Endodermal cell (in vitro differentiated cells): ENCODE results near the gene GUCA1A. TPM values are rescaled to one million over a fixed set of nuclear protein-coding genes. Genes with fewer than 3 reads are reported as not detected.

Experiments
- DNase-seq: peaks from one replicate; pipeline ENCODE4 v3.0.0-alpha.2; 2017
- H3K27ac ChIP-seq: 2 replicates; pipeline ENCODE4 v1.5.1; 2013; ENCODE audit warnings: mild to moderate bottlenecking, low read depth, low read length, moderate library complexity
- H3K27me3 ChIP-seq: 2 replicates; pipeline ENCODE4 v1.6.1; 2013; ENCODE audit warnings: mild to moderate bottlenecking, low read length, moderate library complexity; ENCODE audit not compliant: insufficient read depth, control insufficient read depth, poor library complexity, severe bottlenecking
- H3K36me3 ChIP-seq: 2 replicates; pipeline ENCODE4 v1.7.0; 2013; ENCODE audit warnings: mild to moderate bottlenecking, low read length, moderate library complexity; ENCODE audit not compliant: control insufficient read depth, insufficient read depth
- H3K4me1 ChIP-seq: one replicate; pipeline ENCODE4 v1.7.0; 2013; ENCODE audit warnings: low read length; ENCODE audit not compliant: control insufficient read depth, insufficient read depth
- H3K4me3 ChIP-seq: 2 replicates; pipeline ENCODE4 v1.5.1; 2013; ENCODE audit warnings: mild to moderate bottlenecking, low read length, moderate library complexity
- H3K9ac ChIP-seq: 2 replicates; pipeline ENCODE4 v1.6.1; 2013; ENCODE audit warnings: mild to moderate bottlenecking, low read length, moderate library complexity; ENCODE audit not compliant: poor library complexity, severe bottlenecking; ENCODE audit errors: extremely low read depth
- H3K9me3 ChIP-seq: 2 replicates; pipeline ENCODE4 v1.6.1; 2013; ENCODE audit warnings: mild to moderate bottlenecking, low read length, moderate library complexity; ENCODE audit not compliant: control insufficient read depth
- H3K27ac Mint-ChIP-seq: 2 replicates; pipeline ENCODE4 v1.8.0; 2020; ENCODE audit warnings: mixed read lengths
- H3K27me3 Mint-ChIP-seq: 2 replicates; pipeline ENCODE4 v1.8.0; 2021; ENCODE audit warnings: mild to moderate bottlenecking, mixed read lengths; ENCODE audit not compliant: insufficient read depth
- H3K36me3 Mint-ChIP-seq: 2 replicates; pipeline ENCODE4 v1.8.0; 2020; ENCODE audit warnings: low read depth, mixed read lengths
- H3K4me1 Mint-ChIP-seq: 2 replicates; pipeline ENCODE4 v1.8.0; 2020; ENCODE audit warnings: mixed read lengths
- H3K4me3 Mint-ChIP-seq: 2 replicates; pipeline ENCODE4 v1.8.0; 2020; ENCODE audit warnings: mild to moderate bottlenecking, moderate library complexity, mixed read lengths
- H3K9me3 Mint-ChIP-seq: 2 replicates; pipeline ENCODE4 v1.8.0; 2020; ENCODE audit warnings: mild to moderate bottlenecking, mixed read lengths
- WGBS, 2 experiments: methylation state at CpG; one replicate each; pipeline versions ENCODE4 v1.1.5 to v1.1.7; 2013; ENCODE audit warnings: missing lambda C conversion rate in 2 of 2, mixed read lengths in 1 of 2; ENCODE audit not compliant: insufficient coverage in 1 of 2, insufficient read length in 1 of 2; 5-methylcytosine and 5-hydroxymethylcytosine counted together
- total RNA-seq, 2 donors: library from RNA; stranded (reverse); fragmentation: NEBNext Ultra II Directional in 1 of 2; extraction: Animal tissue kit (Norgen Biotek cat#: 25700) in 1 of 2; gene quantifications; 2 replicates in 1 of 2; 3 replicates in 1 of 2; pipeline ENCODE4 v1.2.1, GENCODE V29; 2021
- TF ChIP-seq, protein P1 (sequence below): fragments of 200-600 bp; sonication (generic); conservative IDR thresholded peaks from 2 replicates; pipeline ENCODE4 v1.5.0; 2021; ENCODE audit warnings: antibody characterized with exemption, mild to moderate bottlenecking

Gene GUCA1A
- total RNA-seq, 2 donors from 2014 or later: 3.9 to 4.4 TPM

DNA sequence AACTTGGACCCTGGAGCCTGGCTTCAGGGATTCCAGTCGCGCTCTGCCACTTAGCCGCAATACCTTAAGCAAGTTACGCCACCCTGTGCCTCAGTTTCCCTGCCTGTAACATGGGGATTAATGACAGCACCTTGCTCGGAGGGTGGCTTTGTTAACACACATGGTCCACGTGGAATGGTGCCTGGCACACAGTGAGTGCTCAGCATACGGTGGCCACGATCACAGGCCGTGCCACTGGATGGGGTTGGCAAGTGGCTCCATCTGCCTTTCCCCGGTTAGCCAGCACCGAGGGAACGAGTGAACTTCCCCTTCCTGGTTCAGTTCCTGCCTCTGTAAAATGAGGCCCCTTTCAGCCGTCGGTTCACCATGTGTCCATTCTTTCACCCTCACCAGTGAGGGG, 47.9 kb upstream of the GUCA1A start:
- no peak overlapping the region for H3K4me3 Mint-ChIP-seq
- peaks cover 2% of the 10 kb centered on the region for H3K4me1 Mint-ChIP-seq
- 93 to 96% methylated on average over 11 to 14 of the region's 14 CpGs for WGBS, 2 experiments
- TF ChIP-seq, protein P1, sequence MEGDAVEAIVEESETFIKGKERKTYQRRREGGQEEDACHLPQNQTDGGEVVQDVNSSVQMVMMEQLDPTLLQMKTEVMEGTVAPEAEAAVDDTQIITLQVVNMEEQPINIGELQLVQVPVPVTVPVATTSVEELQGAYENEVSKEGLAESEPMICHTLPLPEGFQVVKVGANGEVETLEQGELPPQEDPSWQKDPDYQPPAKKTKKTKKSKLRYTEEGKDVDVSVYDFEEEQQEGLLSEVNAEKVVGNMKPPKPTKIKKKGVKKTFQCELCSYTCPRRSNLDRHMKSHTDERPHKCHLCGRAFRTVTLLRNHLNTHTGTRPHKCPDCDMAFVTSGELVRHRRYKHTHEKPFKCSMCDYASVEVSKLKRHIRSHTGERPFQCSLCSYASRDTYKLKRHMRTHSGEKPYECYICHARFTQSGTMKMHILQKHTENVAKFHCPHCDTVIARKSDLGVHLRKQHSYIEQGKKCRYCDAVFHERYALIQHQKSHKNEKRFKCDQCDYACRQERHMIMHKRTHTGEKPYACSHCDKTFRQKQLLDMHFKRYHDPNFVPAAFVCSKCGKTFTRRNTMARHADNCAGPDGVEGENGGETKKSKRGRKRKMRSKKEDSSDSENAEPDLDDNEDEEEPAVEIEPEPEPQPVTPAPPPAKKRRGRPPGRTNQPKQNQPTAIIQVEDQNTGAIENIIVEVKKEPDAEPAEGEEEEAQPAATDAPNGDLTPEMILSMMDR: no peak
- H3K27ac Mint-ChIP-seq: no peak overlapping the region
- no peaks in the 10 kb centered on the region for H3K27me3 ChIP-seq
- no peak overlapping the region for H3K27ac ChIP-seq
- H3K9ac ChIP-seq: no peak overlapping the region
- no peaks in the 10 kb centered on the region for H3K9me3 ChIP-seq
- peaks cover 12% of the 10 kb centered on the region for H3K36me3 ChIP-seq
- H3K4me1 ChIP-seq: peaks cover 3% of the 10 kb centered on the region
- DNase-seq: no peak
- no peaks in the 10 kb centered on the region for H3K9me3 Mint-ChIP-seq
- no peaks in the 10 kb centered on the region for H3K27me3 Mint-ChIP-seq
- H3K4me3 ChIP-seq: no peak overlapping the region
- peaks cover 47% of the 10 kb centered on the region for H3K36me3 Mint-ChIP-seq

DNA sequence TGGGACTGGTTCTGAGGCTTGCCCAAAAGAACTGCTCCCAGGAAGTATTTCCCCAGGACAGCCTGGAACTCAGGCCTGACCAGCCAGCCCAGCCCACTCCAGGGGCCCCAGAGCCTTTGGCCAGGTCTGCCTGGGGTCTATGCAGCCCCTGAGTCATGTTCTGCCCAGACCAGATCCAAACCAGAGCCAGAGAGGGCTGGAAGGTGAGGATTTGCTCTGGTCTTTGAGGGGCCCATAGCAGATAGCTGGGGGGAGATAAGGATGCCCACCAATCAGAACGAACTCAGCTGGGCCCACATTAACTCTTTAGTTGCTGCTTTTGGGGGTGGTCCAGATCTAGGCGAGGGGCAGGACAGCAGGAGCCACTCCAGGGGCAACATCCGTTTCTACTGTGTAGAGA, 47.5 kb upstream of the GUCA1A start:
- H3K4me1 Mint-ChIP-seq: peaks cover 2% of the 10 kb centered on the region
- DNase-seq: no peak
- Histone ChIP-seq H3K27me3 (no peaks in the 10 kb centered on the region), H3K9me3 (no peaks in the 10 kb centered on the region), H3K27ac (no peak overlapping the region), H3K9ac (no peak overlapping the region), H3K4me3 (no peak overlapping the region), H3K4me1 (peaks cover 3% of the 10 kb centered on the region), H3K36me3 (peaks cover 12% of the 10 kb centered on the region)
- peaks cover 45% of the 10 kb centered on the region for H3K36me3 Mint-ChIP-seq
- no peak overlapping the region for H3K4me3 Mint-ChIP-seq
- 75 to 83% methylated on average over 2 to 3 of the region's 3 CpGs for WGBS, 2 experiments
- no peaks in the 10 kb centered on the region for H3K9me3 Mint-ChIP-seq
- H3K27me3 Mint-ChIP-seq: no peaks in the 10 kb centered on the region
- no peak overlapping the region for H3K27ac Mint-ChIP-seq
- TF ChIP-seq, protein P1: no peak

DNA sequence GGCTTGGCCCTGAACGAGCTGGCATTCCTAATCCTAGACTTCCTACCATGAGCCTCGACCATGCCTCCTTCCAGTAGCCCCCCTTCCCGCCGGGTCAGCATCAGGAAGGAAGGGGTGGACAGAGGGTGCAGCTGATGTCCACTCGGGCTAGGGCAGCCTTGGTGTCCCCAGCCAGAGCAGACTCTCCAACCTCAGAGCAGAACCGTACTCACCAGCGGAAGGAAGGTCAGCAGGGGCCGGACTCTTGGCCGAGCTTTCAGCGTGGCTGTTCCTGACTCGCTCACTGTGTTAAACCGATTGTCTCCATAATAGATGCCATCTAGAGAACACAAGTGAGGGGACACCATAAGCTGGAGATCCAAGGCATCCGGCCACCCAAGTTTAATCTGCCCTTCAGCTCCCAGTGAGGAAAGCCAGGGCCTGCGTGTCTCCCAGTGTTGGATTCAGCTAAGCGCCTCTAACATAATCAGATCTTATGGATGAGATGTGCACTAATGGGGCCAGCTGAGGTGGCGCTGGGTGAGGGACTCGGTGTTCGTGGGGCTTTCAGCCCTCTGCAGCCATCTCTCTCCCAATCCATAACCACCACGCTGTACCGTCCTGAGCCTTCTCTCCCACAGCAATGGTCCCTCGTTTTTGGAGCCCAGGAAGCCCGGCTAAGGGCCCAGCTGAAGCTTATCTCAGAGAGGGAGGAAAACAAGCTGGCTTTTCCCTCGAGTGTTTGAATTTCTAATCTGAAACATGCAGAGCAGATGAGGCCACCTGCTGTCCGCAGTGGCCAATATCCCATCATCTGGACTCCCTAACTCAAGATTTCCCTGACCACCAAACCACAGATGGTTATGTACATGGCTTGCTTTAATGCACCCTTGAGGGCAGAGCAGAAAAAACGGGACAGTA, 44.5 kb upstream of the GUCA1A start:
- H3K9me3 ChIP-seq: no peaks in the 10 kb centered on the region
- DNase-seq: no peak
- Mint-ChIP-seq H3K27ac (no peak overlapping the region), H3K9me3 (no peaks in the 10 kb centered on the region), H3K4me3 (no peak overlapping the region), H3K36me3 (peaks cover 55% of the 10 kb centered on the region), H3K4me1 (peaks cover 8% of the 10 kb centered on the region), H3K27me3 (no peaks in the 10 kb centered on the region)
- H3K4me1 ChIP-seq: peaks cover 3% of the 10 kb centered on the region
- no peak overlapping the region for H3K4me3 ChIP-seq
- no peak overlapping the region for H3K9ac ChIP-seq
- peaks cover 12% of the 10 kb centered on the region for H3K36me3 ChIP-seq
- no peaks in the 10 kb centered on the region for H3K27me3 ChIP-seq
- TF ChIP-seq, protein P1: no peak
- 94 to 95% methylated on average over 18 to 25 of the region's 25 CpGs for WGBS, 2 experiments
- no peak overlapping the region for H3K27ac ChIP-seq
